Vagina (tissue), 2 donors: Measurements from ENCODE around the gene NKAIN2. TPM values are rescaled to one million over a fixed set of nuclear protein-coding genes. Genes with fewer than 3 reads are reported as not detected.
A peak's percentile ranks its signal among the peaks of the same experiment; 100 is the strongest.

Source experiments
- DNase-seq, 2 donors: peaks; one replicate each; pipeline ENCODE4 v3.0.0-alpha.2; 2017; ENCODE audit errors: extremely low spot score in 2 of 2
- H3K27ac ChIP-seq: fragments of 200-600 bp; sonication (generic); one replicate; pipeline ENCODE4 v1.5.1; 2019
- H3K27me3 ChIP-seq: fragments of 200-600 bp; sonication (generic); one replicate; pipeline ENCODE4 v1.5.1; 2019
- H3K36me3 ChIP-seq, 2 donors: fragments of 200-600 bp; sonication (generic); one replicate each; pipeline ENCODE4 v1.5.1; 2017 to 2019
- H3K4me1 ChIP-seq: fragments of 200-600 bp; sonication (generic); one replicate; pipeline ENCODE4 v1.5.1; 2019
- H3K4me3 ChIP-seq, 2 donors: fragments of 200-600 bp; sonication (generic); 1 replicate in 1 of 2; 2 replicates in 1 of 2; pipeline ENCODE4 v1.5.1; 2016 to 2019
- H3K9me3 ChIP-seq: fragments of 200-600 bp; sonication (generic); one replicate; pipeline ENCODE4 v1.5.1; 2019
- POLR2A ChIP-seq, 2 donors: fragments of 450-650 bp; IDR thresholded peaks; one replicate each; pipeline ENCODE4 v1.6.1; 2017; ENCODE audit warnings: antibody characterized with exemption in 2 of 2, mild to moderate bottlenecking in 2 of 2, moderate library complexity in 2 of 2
- POLR2AphosphoS5 ChIP-seq, 2 donors: sonication (generic); formaldehyde crosslinking; IDR thresholded peaks; one replicate each; pipeline ENCODE4 v1.9.0; 2017; ENCODE audit warnings: antibody characterized with exemption in 2 of 2, mild to moderate bottlenecking in 2 of 2, low read depth in 1 of 2; ENCODE audit not compliant: insufficient read depth in 1 of 2
- intact Hi-C: fragments of 100-400 bp; cut with DNase I; formaldehyde crosslinking; loops from one replicate; pipeline ENCODE4 v1.15.1; 2023
- total RNA-seq: library from RNA; depleted of rRNA; stranded (reverse); fragments of >200 nt; gene quantifications from one replicate; pipeline ENCODE4 v1.2.3, GENCODE V29; 2016
- TF ChIP-seq, protein P1 (sequence below), 3 experiments: fragments of 450-650 bp in 2 of 3; fragments of 200-600 bp in 1 of 3; sonication (generic) in 1 of 3; IDR thresholded peaks; one replicate each; pipeline ENCODE4 v1.5.1; 2017 to 2019; ENCODE audit warnings: antibody characterized with exemption in 3 of 3, mild to moderate bottlenecking in 2 of 3, moderate library complexity in 2 of 3

NKAIN2 gene
- not detected for total RNA-seq

DNA sequence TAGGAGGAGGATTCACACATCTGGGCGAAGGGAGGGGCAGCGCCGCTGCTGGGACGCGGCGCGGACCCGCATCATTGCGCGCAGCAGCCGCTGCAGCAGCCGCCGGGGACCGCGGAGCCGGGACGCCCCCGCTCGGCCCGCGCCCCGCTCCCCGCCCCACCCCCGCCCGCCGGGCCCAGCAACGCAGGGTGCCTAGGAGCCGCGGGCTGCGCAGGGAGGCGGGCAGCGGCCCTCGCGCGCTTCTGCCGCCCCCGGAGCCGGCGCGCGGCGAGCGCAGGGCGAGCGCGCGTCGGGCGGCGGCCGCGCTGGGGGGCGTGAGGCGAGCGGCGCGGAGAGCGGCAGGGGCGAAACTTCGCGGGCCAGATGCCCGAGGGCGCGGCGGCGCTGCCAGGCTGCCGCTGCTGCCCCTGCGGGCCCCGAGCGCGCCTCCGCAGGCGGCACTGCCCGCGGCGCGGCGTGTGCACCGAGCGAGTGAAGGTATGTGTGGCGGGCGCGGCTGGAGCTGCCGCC, at the start of gene NKAIN2:
Gene NKAIN2 (plus strand): TSS at position 362 of the 510 bp plus-strand sequence.
- H3K4me3 ChIP-seq = peak within 1 kb of the TSS; percentile 42 to 45
- DNase-seq = no peak
- peaks cover 3% of the 10 kb centered on the region for H3K27me3 ChIP-seq
- H3K36me3 ChIP-seq = no peaks in the 10 kb centered on the region
- H3K4me1 ChIP-seq = peaks cover 12% of the 10 kb centered on the region
- intact Hi-C loops = no loop called here
- TF ChIP-seq POLR2A (IDR thresholded peaks at IDR 0.05) = no peak
- H3K9me3 ChIP-seq = no peaks in the 10 kb centered on the region
- H3K27ac ChIP-seq = no peak within 1 kb of the TSS

DNA sequence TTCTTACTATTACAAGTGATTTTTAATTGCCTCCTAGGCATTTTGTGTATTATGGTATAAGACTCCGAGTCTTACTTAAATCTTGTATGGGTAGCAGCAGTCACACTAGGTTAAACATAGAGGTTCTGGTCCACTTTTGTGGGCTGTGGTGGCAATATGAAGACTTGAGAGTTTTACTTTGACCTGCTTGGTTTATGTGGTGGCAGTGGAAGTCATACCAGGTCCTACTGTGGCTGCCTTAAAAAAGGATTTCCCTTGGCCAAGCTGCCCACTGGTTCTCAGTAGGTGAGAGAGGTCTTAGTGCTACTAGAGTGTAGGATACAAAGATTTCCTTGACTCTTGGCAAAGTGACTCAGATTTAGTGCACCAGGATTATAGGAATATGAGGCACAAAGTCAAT, 44.2 kb upstream of the NKAIN2 start:
- TF ChIP-seq, protein P1, sequence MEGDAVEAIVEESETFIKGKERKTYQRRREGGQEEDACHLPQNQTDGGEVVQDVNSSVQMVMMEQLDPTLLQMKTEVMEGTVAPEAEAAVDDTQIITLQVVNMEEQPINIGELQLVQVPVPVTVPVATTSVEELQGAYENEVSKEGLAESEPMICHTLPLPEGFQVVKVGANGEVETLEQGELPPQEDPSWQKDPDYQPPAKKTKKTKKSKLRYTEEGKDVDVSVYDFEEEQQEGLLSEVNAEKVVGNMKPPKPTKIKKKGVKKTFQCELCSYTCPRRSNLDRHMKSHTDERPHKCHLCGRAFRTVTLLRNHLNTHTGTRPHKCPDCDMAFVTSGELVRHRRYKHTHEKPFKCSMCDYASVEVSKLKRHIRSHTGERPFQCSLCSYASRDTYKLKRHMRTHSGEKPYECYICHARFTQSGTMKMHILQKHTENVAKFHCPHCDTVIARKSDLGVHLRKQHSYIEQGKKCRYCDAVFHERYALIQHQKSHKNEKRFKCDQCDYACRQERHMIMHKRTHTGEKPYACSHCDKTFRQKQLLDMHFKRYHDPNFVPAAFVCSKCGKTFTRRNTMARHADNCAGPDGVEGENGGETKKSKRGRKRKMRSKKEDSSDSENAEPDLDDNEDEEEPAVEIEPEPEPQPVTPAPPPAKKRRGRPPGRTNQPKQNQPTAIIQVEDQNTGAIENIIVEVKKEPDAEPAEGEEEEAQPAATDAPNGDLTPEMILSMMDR (IDR thresholded peaks at IDR 0.05) = no peak
- no peak for TF ChIP-seq POLR2AphosphoS5 (IDR thresholded peaks at IDR 0.05; ENCODE audit: insufficient read depth in 1 of 2, low read depth in 1 of 2)
- no peak for TF ChIP-seq POLR2A (IDR thresholded peaks at IDR 0.05)
- no peak for DNase-seq
- Histone ChIP-seq H3K9me3 (no peaks in the 10 kb centered on the region), H3K27me3 (no peaks in the 10 kb centered on the region), H3K36me3 (no peaks in the 10 kb centered on the region), H3K27ac (no peak overlapping the region), H3K4me3 (no peak overlapping the region), H3K4me1 (no peaks in the 10 kb centered on the region)
- intact Hi-C loops = no loop called here

DNA sequence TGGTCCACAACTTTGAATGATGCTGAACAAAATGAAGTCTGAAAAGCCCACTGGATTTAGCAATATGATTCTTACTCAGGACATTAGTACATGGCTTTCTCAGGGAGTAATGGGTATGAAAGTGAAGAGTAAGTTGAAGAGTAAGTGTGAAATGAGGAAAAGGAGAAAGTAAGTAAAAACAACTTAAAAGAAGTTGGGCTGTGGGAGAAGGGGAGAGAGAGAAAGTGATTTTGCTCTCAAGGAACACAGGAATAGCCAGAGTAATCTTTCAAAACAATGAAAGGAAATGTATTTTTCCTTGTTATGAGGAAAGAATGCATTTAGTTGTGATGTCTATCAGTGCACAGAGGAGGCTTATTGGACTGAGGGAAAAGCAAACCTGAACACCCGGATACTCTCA, 39.8 kb upstream of the NKAIN2 start:
- TF ChIP-seq POLR2A (IDR thresholded peaks at IDR 0.05) (no peak), POLR2AphosphoS5 (IDR thresholded peaks at IDR 0.05; ENCODE audit: insufficient read depth in 1 of 2, low read depth in 1 of 2) (no peak)
- TF ChIP-seq, protein P1 (IDR thresholded peaks at IDR 0.05) = no peak
- H3K36me3 ChIP-seq = no peaks in the 10 kb centered on the region
- H3K4me1 ChIP-seq = no peaks in the 10 kb centered on the region
- H3K9me3 ChIP-seq = no peaks in the 10 kb centered on the region
- H3K27me3 ChIP-seq = no peaks in the 10 kb centered on the region
- no peak for DNase-seq
- H3K27ac ChIP-seq = no peak overlapping the region
- H3K4me3 ChIP-seq = no peak overlapping the region
- intact Hi-C loops = no loop called here

DNA sequence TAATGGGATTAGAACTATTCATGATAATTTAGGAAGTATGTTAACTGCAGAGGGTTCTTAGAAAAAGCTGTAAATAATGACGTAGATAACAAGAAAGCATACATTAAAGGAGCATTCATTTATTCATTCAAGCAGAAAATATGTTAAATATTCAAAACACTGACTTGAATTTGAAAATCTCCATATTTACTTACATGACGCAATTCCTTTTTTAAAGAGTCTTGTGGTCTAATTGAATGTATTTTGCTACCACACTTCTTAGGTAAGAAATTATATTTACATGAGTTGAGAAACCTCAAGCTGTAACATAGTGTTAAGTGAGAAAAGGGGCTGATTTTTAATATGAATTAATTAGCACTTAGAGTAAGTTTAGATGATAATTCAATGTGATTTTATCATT, 38.9 kb upstream of the NKAIN2 start:
- H3K36me3 ChIP-seq = no peaks in the 10 kb centered on the region
- H3K4me3 ChIP-seq = no peak overlapping the region
- intact Hi-C loops = no loop called here
- no peaks in the 10 kb centered on the region for H3K27me3 ChIP-seq
- DNase-seq = no peak
- no peaks in the 10 kb centered on the region for H3K4me1 ChIP-seq
- no peak for TF ChIP-seq POLR2A (IDR thresholded peaks at IDR 0.05)
- no peak for TF ChIP-seq POLR2AphosphoS5 (IDR thresholded peaks at IDR 0.05; ENCODE audit: insufficient read depth in 1 of 2, low read depth in 1 of 2)
- TF ChIP-seq, protein P1 (IDR thresholded peaks at IDR 0.05) = no peak
- no peaks in the 10 kb centered on the region for H3K9me3 ChIP-seq
- H3K27ac ChIP-seq = no peak overlapping the region

DNA sequence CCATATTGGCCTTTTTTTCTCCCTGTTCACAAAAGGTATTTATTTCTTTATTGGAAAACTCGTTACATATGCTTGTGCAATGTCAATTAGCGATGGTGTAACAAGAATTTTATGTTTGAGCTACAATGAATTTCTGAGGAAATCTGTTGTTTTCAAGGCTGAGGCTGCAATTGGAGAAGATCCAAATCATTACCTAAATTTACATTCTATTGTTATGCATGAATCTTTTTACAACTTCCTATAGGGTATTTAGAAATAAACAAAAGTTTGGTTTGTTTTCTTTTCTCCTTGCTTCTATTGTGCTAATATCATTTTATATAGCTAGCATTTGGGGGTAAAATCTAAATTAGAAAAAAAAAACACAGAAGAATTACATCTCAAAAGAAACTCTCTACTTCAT, 34.7 kb upstream of the NKAIN2 start:
- no peak overlapping the region for H3K27ac ChIP-seq
- no peaks in the 10 kb centered on the region for H3K4me1 ChIP-seq
- no peaks in the 10 kb centered on the region for H3K9me3 ChIP-seq
- no peak overlapping the region for H3K4me3 ChIP-seq
- H3K27me3 ChIP-seq = no peaks in the 10 kb centered on the region
- H3K36me3 ChIP-seq = no peaks in the 10 kb centered on the region
- TF ChIP-seq POLR2A (IDR thresholded peaks at IDR 0.05) (no peak), POLR2AphosphoS5 (IDR thresholded peaks at IDR 0.05; ENCODE audit: insufficient read depth in 1 of 2, low read depth in 1 of 2) (no peak)
- TF ChIP-seq, protein P1 (IDR thresholded peaks at IDR 0.05) = no peak
- DNase-seq = no peak
- intact Hi-C loops = no loop called here
